NCI-H460 (cell line): Measurements from ENCODE around the gene DHX15. TPM values are rescaled to one million over a fixed set of nuclear protein-coding genes. Genes with fewer than 3 reads are reported as not detected.
A peak's percentile ranks its signal among the peaks of the same experiment; 100 is the strongest.

Experiments
- DNase-seq: peaks from one replicate; pipeline ENCODE4 v3.0.0-alpha.2; 2016; ENCODE audit warnings: low read depth; ENCODE audit errors: extremely low read depth
- total RNA-seq: library from RNA; depleted of rRNA; stranded (reverse); fragments of >200 nt; shearing (Covaris generic); gene quantifications from 2 replicates; pipeline ENCODE4 v1.2.3, GENCODE V29; 2014

DHX15 gene
- total RNA-seq, 1 experiment from 2014 or later: 167 TPM

- DNase-seq: peak; percentile 15
Observed at GRCh38 chr4:24583451-24584210, 723 bp downstream of the DHX15 start.

- no peak for DNase-seq
Observed at GRCh38 chr4:24582235-24582832, 2.0 kb downstream of the DHX15 start.

- no peak for DNase-seq
Observed at GRCh38 chr4:24578364-24578763, 6.0 kb downstream of the DHX15 start.

- DNase-seq: no peak
Observed at GRCh38 chr4:24576276-24576675, 8.1 kb downstream of the DHX15 start.

GRCh38 chr4:24574236-24574635, 10.1 kb downstream of the DHX15 start:
- DNase-seq: no peak

- DNase-seq: no peak
Observed at GRCh38 chr4:24573582-24573981, 10.8 kb downstream of the DHX15 start.

- DNase-seq: no peak
Observed at GRCh38 chr4:24570574-24571236, 13.6 kb downstream of the DHX15 start.

GRCh38 chr4:24570172-24570571, 14.2 kb downstream of the DHX15 start:
- no peak for DNase-seq

GRCh38 chr4:24569662-24570061, 14.7 kb downstream of the DHX15 start:
- DNase-seq: no peak

GRCh38 chr4:24568425-24568824, 15.9 kb downstream of the DHX15 start:
- DNase-seq: no peak

- no peak for DNase-seq
Observed at GRCh38 chr4:24565054-24565453, 19.3 kb downstream of the DHX15 start.

GRCh38 chr4:24564488-24564887, 19.9 kb downstream of the DHX15 start:
- no peak for DNase-seq

- no peak for DNase-seq
Observed at GRCh38 chr4:24561438-24562139, 22.8 kb downstream of the DHX15 start.

GRCh38 chr4:24560868-24561368, 23.4 kb downstream of the DHX15 start:
- DNase-seq: no peak

- DNase-seq: no peak
Observed at GRCh38 chr4:24559889-24560288, 24.5 kb downstream of the DHX15 start.

GRCh38 chr4:24559032-24559821, 25.1 kb downstream of the DHX15 start:
- no peak for DNase-seq

GRCh38 chr4:24557026-24558025, 27.0 kb downstream of the DHX15 start:
- peak; percentile 32 for DNase-seq

GRCh38 chr4:24551492-24552289, 32.7 kb downstream of the DHX15 start:
- no peak for DNase-seq
